OCI-LY1 (cell line): ENCODE data around the gene FHIT.

Source experiments
- H2AFZ ChIP-seq: fragments of 200-600 bp; sonication (generic), shearing (Covaris generic); 2 replicates; pipeline ENCODE4 v1.6.0; 2014; ENCODE audit warnings: antibody characterized with exemption, mild to moderate bottlenecking, low read length
- H3F3A ChIP-seq: fragments of 200-600 bp; sonication (generic), shearing (Covaris generic); 2 replicates; pipeline ENCODE4 v1.6.0; 2014; ENCODE audit warnings: mild to moderate bottlenecking, antibody characterized with exemption, low read length, moderate library complexity; ENCODE audit not compliant: insufficient read depth
- H3K27ac ChIP-seq: fragments of 200-600 bp; sonication (generic); 2 replicates; pipeline ENCODE4 v1.5.1; 2014; ENCODE audit warnings: low read length, mixed run types, mild to moderate bottlenecking, low read depth; ENCODE audit not compliant: poor library complexity, severe bottlenecking
- H3K27me3 ChIP-seq: fragments of 200-600 bp; sonication (generic); 2 replicates; pipeline ENCODE4 v1.6.0; 2014; ENCODE audit warnings: antibody characterized with exemption, mild to moderate bottlenecking, low read length, moderate library complexity; ENCODE audit not compliant: insufficient read depth
- H3K36me3 ChIP-seq: fragments of 200-600 bp; sonication (generic); 2 replicates; pipeline ENCODE4 v1.6.1; 2014; ENCODE audit warnings: mild to moderate bottlenecking, antibody characterized with exemption, low read length, moderate library complexity, mixed read lengths; ENCODE audit not compliant: insufficient read depth
- H3K4me1 ChIP-seq: fragments of 200-600 bp; sonication (generic); 2 replicates; pipeline ENCODE4 v1.5.1; 2014; ENCODE audit warnings: mild to moderate bottlenecking, low read length, moderate library complexity; ENCODE audit not compliant: insufficient read depth, severe bottlenecking
- H3K4me2 ChIP-seq: fragments of 200-600 bp; sonication (generic), shearing (Covaris generic); 2 replicates; pipeline ENCODE4 v1.6.1; 2014; ENCODE audit warnings: low read length
- H3K4me3 ChIP-seq: fragments of 200-600 bp; sonication (generic); 2 replicates; pipeline ENCODE4 v1.5.1; 2014; ENCODE audit warnings: low read length, low read depth, mild to moderate bottlenecking, mixed read lengths; ENCODE audit not compliant: poor library complexity, severe bottlenecking
- H3K79me2 ChIP-seq: fragments of 200-600 bp; shearing (Covaris generic); 2 replicates; pipeline ENCODE4 v1.6.1; 2016; ENCODE audit warnings: mixed run types, low read length, mixed read lengths; ENCODE audit not compliant: insufficient read depth
- H3K9ac ChIP-seq: fragments of 200-600 bp; sonication (generic), shearing (Covaris generic); 2 replicates; pipeline ENCODE4 v1.6.1; 2014; ENCODE audit warnings: mild to moderate bottlenecking, low read length, mixed read lengths
- H3K9me2 ChIP-seq: fragments of 200-600 bp; sonication (generic), shearing (Covaris generic); 2 replicates; pipeline ENCODE4 v1.6.1; 2014; ENCODE audit warnings: low read depth, mild to moderate bottlenecking, low read length, mixed read lengths
- H3K9me3 ChIP-seq: fragments of 200-600 bp; shearing (Covaris generic); 2 replicates; pipeline ENCODE4 v1.6.1; 2014; ENCODE audit warnings: low read length, mixed read lengths
- H4K20me1 ChIP-seq: fragments of 200-600 bp; sonication (generic), shearing (Covaris generic); 2 replicates; pipeline ENCODE4 v1.6.0; 2016; ENCODE audit warnings: mild to moderate bottlenecking, low read length; ENCODE audit not compliant: insufficient read depth
- EZH2 ChIP-seq: fragments of 200-600 bp; sonication (generic), shearing (Covaris generic); IDR thresholded peaks from 2 replicates; pipeline ENCODE4 v1.8.0; 2017; ENCODE audit warnings: borderline replicate concordance, mixed run types, mild to moderate bottlenecking, antibody characterized with exemption, low read length, moderate library complexity, mixed read lengths
- TF ChIP-seq, protein P1 (sequence below): fragments of 200-600 bp; sonication (generic), shearing (Covaris generic); IDR thresholded peaks from 2 replicates; pipeline ENCODE4 v1.5.1; 2017; ENCODE audit warnings: mild to moderate bottlenecking, antibody characterized with exemption, low read length, moderate library complexity, mixed read lengths

Gene FHIT

GRCh38 chr3:60017631-60018030 is 1233.6 kb downstream of the FHIT start:
- H2AFZ ChIP-seq: no peak overlapping the region
- no peaks in the 10 kb centered on the region for H3K9me3 ChIP-seq
- H3K27me3 ChIP-seq: no peaks in the 10 kb centered on the region
- H3K9me2 ChIP-seq: no peaks in the 10 kb centered on the region
- H3K4me3 ChIP-seq: no peak overlapping the region
- no peaks in the 10 kb centered on the region for H3K79me2 ChIP-seq
- peaks cover 10% of the 10 kb centered on the region for H3K4me1 ChIP-seq
- TF ChIP-seq EZH2: no peak
- TF ChIP-seq, protein P1, sequence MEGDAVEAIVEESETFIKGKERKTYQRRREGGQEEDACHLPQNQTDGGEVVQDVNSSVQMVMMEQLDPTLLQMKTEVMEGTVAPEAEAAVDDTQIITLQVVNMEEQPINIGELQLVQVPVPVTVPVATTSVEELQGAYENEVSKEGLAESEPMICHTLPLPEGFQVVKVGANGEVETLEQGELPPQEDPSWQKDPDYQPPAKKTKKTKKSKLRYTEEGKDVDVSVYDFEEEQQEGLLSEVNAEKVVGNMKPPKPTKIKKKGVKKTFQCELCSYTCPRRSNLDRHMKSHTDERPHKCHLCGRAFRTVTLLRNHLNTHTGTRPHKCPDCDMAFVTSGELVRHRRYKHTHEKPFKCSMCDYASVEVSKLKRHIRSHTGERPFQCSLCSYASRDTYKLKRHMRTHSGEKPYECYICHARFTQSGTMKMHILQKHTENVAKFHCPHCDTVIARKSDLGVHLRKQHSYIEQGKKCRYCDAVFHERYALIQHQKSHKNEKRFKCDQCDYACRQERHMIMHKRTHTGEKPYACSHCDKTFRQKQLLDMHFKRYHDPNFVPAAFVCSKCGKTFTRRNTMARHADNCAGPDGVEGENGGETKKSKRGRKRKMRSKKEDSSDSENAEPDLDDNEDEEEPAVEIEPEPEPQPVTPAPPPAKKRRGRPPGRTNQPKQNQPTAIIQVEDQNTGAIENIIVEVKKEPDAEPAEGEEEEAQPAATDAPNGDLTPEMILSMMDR: no peak
- no peak overlapping the region for H3K27ac ChIP-seq
- H3K36me3 ChIP-seq: no peaks in the 10 kb centered on the region
- H4K20me1 ChIP-seq: no peaks in the 10 kb centered on the region
- no peak overlapping the region for H3K9ac ChIP-seq
- H3F3A ChIP-seq: no peaks in the 10 kb centered on the region
- no peak overlapping the region for H3K4me2 ChIP-seq

- H3K4me1 ChIP-seq: peaks cover 19% of the 10 kb centered on the region
- H4K20me1 ChIP-seq: no peaks in the 10 kb centered on the region
- no peaks in the 10 kb centered on the region for H3K27me3 ChIP-seq
- no peaks in the 10 kb centered on the region for H3F3A ChIP-seq
- H3K79me2 ChIP-seq: no peaks in the 10 kb centered on the region
- no peaks in the 10 kb centered on the region for H3K36me3 ChIP-seq
- no peak overlapping the region for H3K4me3 ChIP-seq
- no peak overlapping the region for H2AFZ ChIP-seq
- TF ChIP-seq, protein P1: no peak
- no peak for TF ChIP-seq EZH2
- no peaks in the 10 kb centered on the region for H3K9me2 ChIP-seq
- no peak overlapping the region for H3K27ac ChIP-seq
- no peak overlapping the region for H3K4me2 ChIP-seq
- no peaks in the 10 kb centered on the region for H3K9me3 ChIP-seq
- no peak overlapping the region for H3K9ac ChIP-seq
These were observed 1236.1 kb downstream of the FHIT start for GRCh38 chr3:60015032-60015705.

DNA sequence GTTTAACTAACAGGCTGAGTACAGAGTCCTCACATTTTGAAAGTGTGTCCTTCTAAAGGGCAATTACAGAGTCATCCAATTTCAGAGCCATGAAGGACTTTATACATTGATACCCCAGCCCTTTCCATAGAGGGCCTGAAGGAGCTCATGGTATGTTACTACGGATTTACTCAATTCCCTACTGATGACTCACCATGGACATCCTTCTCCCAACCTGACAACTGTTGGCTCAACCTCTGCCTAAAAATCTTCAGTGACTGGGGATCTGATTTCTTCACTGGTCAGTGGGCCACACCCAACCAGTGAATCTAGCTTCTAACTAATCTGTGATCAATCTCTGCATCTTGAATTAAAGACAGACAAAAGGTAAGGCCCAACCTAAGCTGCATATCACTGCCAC is 1238.0 kb downstream of the FHIT start:
- no peak overlapping the region for H2AFZ ChIP-seq
- no peak overlapping the region for H3K27ac ChIP-seq
- H4K20me1 ChIP-seq: no peaks in the 10 kb centered on the region
- H3K9me3 ChIP-seq: no peaks in the 10 kb centered on the region
- H3K27me3 ChIP-seq: no peaks in the 10 kb centered on the region
- H3K4me3 ChIP-seq: no peak overlapping the region
- no peaks in the 10 kb centered on the region for H3K9me2 ChIP-seq
- H3K4me2 ChIP-seq: no peak overlapping the region
- H3K4me1 ChIP-seq: peaks cover 19% of the 10 kb centered on the region
- no peaks in the 10 kb centered on the region for H3K36me3 ChIP-seq
- TF ChIP-seq, protein P1: no peak
- no peak for TF ChIP-seq EZH2
- H3K79me2 ChIP-seq: no peaks in the 10 kb centered on the region
- H3F3A ChIP-seq: no peaks in the 10 kb centered on the region
- H3K9ac ChIP-seq: no peak overlapping the region
